PC-3 (cell line): ENCODE data around the gene TIMMDC1.

ENCODE experiments used
- EZH2phosphoT487 ChIP-seq: fragments of 300-600 bp; sonication (generic); IDR thresholded peaks from 2 replicates; pipeline ENCODE4 v1.6.1; 2018; ENCODE audit warnings: mild to moderate bottlenecking, antibody characterized with exemption, low read length, borderline replicate concordance
- TF ChIP-seq, protein P1 (sequence below): fragments of 300-600 bp; sonication (generic); conservative IDR thresholded peaks from 2 replicates; pipeline ENCODE4 v1.5.1; 2017; ENCODE audit warnings: antibody characterized with exemption, low read depth, mild to moderate bottlenecking, low read length

DNA sequence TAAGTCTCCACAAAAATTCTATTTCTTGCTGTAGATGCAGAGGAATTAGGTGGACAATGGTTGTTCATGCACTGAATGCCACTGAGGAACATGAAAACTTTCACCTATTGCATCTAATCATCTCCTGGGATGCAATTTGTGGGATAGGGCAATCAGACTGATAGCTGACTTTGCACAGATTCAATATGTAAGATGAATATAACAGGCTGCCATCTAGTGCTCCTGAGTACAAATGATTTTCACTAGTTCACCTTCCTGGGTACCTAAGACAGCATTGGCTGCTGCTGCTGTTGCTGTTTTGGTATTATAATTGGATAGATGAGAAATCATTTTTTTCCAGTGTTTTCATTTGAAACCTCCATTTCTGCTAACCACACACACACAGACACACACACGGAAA, 19.7 kb downstream of the TIMMDC1 start:
- TF ChIP-seq, protein P1, sequence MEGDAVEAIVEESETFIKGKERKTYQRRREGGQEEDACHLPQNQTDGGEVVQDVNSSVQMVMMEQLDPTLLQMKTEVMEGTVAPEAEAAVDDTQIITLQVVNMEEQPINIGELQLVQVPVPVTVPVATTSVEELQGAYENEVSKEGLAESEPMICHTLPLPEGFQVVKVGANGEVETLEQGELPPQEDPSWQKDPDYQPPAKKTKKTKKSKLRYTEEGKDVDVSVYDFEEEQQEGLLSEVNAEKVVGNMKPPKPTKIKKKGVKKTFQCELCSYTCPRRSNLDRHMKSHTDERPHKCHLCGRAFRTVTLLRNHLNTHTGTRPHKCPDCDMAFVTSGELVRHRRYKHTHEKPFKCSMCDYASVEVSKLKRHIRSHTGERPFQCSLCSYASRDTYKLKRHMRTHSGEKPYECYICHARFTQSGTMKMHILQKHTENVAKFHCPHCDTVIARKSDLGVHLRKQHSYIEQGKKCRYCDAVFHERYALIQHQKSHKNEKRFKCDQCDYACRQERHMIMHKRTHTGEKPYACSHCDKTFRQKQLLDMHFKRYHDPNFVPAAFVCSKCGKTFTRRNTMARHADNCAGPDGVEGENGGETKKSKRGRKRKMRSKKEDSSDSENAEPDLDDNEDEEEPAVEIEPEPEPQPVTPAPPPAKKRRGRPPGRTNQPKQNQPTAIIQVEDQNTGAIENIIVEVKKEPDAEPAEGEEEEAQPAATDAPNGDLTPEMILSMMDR, result peak; percentile 21; the same call in 1 of the 2 replicates
- TF ChIP-seq EZH2phosphoT487, result no peak
